Activated T-cell treated with anti-CD3 and anti-CD28 coated beads for 48 hours (primary cell): ENCODE measurements around the gene MTTP.

ENCODE experiments used
- DNase-seq: peaks from one replicate; pipeline ENCODE4 v3.0.0-alpha.2; 2020; ENCODE audit warnings: low read depth

Gene MTTP

DNA sequence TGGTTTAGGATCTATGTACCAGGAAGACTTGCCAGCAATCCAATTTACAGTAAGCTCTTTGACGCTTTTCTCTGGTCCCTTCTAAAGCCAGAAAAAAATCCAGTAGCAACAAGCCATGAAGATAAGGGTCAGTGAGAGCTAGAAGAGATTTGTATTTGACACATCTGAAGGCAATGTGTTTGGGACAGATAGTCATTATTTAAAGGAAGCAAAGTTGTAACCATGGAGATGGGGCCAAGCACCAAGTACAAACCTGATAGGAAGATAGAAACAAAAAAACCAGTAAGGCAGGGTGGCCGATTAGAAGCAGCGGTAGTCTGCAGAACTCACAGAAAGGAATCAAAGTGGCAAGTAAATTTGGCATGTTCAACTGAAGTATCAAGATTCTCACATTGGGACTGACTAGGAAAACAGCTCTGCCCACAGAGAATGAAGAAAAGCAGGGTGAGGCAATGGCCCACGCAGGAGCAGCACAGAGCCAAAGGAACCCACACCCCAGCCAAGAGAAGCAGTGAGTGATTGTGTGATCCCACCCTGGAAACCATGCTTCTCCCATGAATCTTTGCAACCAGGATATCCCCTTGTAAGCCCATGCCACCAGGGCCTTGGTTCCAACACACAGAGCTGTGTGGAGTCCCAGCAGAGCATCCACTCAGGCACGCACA is 95.9 kb downstream of the MTTP start:
- no peak for DNase-seq
